PC-9 (cell line): Measurements from ENCODE around the gene HOXA4. TPM values are rescaled to one million over a fixed set of nuclear protein-coding genes. Genes with fewer than 3 reads are reported as not detected.
A peak's percentile ranks its signal among the peaks of the same experiment; 100 is the strongest.

ENCODE experiments used
- BruUV-seq: library from RNA; stranded (reverse); fragments of 400-500 nt; replicated peaks from 2 replicates; lab custom pipeline; 2021; lab: Mats Ljungman, UMichigan
- CTCF ChIA-PET: fragments of 300-600 bp; sonication (Branson Sonifier 250); formaldehyde crosslinking; loops from one replicate; lab custom pipeline; 2022; ENCODE audit warnings: antibody characterized with exemption; lab: Charles Lee
- POLR2A ChIA-PET: fragments of 300-600 bp; sonication (Branson Sonifier 250); formaldehyde crosslinking; loops from one replicate; lab custom pipeline; 2022; ENCODE audit warnings: antibody characterized with exemption; ENCODE audit not compliant: unreplicated experiment; lab: Charles Lee
- DNase-seq, 2 experiments: peaks; one replicate each; pipeline versions ENCODE4 v3.0.0 to v3.0.0-alpha.2; 2015 to 2022; ENCODE audit warnings: mixed read lengths in 1 of 2
- H2AFZ ChIP-seq: fragments of 200-600 bp; sonication (generic); 2 replicates; pipeline ENCODE4 v1.8.1; 2017; ENCODE audit warnings: antibody characterized with exemption
- H3F3A ChIP-seq: fragments of 200-600 bp; sonication (generic); 2 replicates; pipeline ENCODE4 v1.8.1; 2017; ENCODE audit warnings: antibody characterized with exemption, mild to moderate bottlenecking, low read depth; ENCODE audit not compliant: insufficient read depth
- H3K27ac ChIP-seq: fragments of 200-600 bp; sonication (generic); 2 replicates; pipeline ENCODE4 v1.6.1; 2016; ENCODE audit warnings: mixed run types
- H3K27me3 ChIP-seq: fragments of 200-600 bp; sonication (generic); 2 replicates; pipeline ENCODE4 v1.6.1; 2016; ENCODE audit warnings: low read depth, mixed run types; ENCODE audit not compliant: insufficient read depth
- H3K36me3 ChIP-seq: fragments of 200-600 bp; sonication (generic); 2 replicates; pipeline ENCODE4 v1.6.1; 2016; ENCODE audit warnings: low read depth, mixed run types
- H3K4me1 ChIP-seq: fragments of 200-600 bp; sonication (generic); replicated peaks from 2 replicates; pipeline ENCODE4 v1.6.1; 2016; ENCODE audit warnings: mixed run types; ENCODE audit not compliant: insufficient read depth
- H3K4me2 ChIP-seq: fragments of 200-600 bp; sonication (generic); 2 replicates; pipeline ENCODE4 v1.6.1; 2017; ENCODE audit warnings: mixed run types
- H3K4me3 ChIP-seq: fragments of 200-600 bp; sonication (generic); 2 replicates; pipeline ENCODE4 v1.6.1; 2016; ENCODE audit warnings: mixed run types
- H3K79me2 ChIP-seq: fragments of 200-600 bp; sonication (generic); 2 replicates; pipeline ENCODE4 v1.6.1; 2017; ENCODE audit warnings: low read depth, mixed run types
- H3K9me2 ChIP-seq: fragments of 200-600 bp; sonication (generic); 2 replicates; pipeline ENCODE4 v1.8.1; 2017; ENCODE audit warnings: mild to moderate bottlenecking; ENCODE audit not compliant: insufficient read depth
- H3K9me3 ChIP-seq: fragments of 200-600 bp; sonication (generic); 2 replicates; pipeline ENCODE4 v1.8.1; 2016; ENCODE audit warnings: low read depth; ENCODE audit not compliant: insufficient read depth
- H4K20me1 ChIP-seq: fragments of 200-600 bp; sonication (generic); 2 replicates; pipeline ENCODE4 v1.8.1; 2017; ENCODE audit not compliant: insufficient read depth
- CTCF ChIP-seq: fragments of 200-600 bp; sonication (generic); conservative IDR thresholded peaks from 2 replicates; pipeline ENCODE4 v1.6.1; 2017; ENCODE audit warnings: mixed run types, antibody characterized with exemption, mild to moderate bottlenecking, moderate library complexity
- EZH2 ChIP-seq: fragments of 200-600 bp; sonication (generic); IDR thresholded peaks from 2 replicates; pipeline ENCODE4 v1.8.0; 2017; ENCODE audit warnings: antibody characterized with exemption, low read depth
- intact Hi-C: fragments of 100-400 bp; cut with micrococcal nuclease; formaldehyde crosslinking; loops from one replicate; pipeline ENCODE4 v1.10.0; 2022; ENCODE audit not compliant: unreplicated experiment
- total RNA-seq: library from RNA; stranded (reverse); gene quantifications from 2 replicates; pipeline ENCODE4 v1.2.3, GENCODE V29; 2021

The HOXA4 gene
- total RNA-seq, 1 experiment from 2014 or later, result not detected

- peaks cover 6% of the 10 kb centered on the region; the same call in 1 of the 2 replicates for H3K36me3 ChIP-seq
- DNase-seq, result no peak
- H3K4me1 ChIP-seq, result peaks cover 17% of the 10 kb centered on the region
- no peak overlapping the region for H3K4me3 ChIP-seq
- peak overlapping the region; percentile 84; the same call in 1 of the 2 replicates for H3K27ac ChIP-seq
- ChIA-PET POLR2A (interaction anchor here (0.6 kb wide), 4 partner anchors 9 to 74 kb away, joined by 3 to 4 read pairs (median 4); no protein-coding TSS in a partner anchor), CTCF (no interaction called here)
- H3K27me3 ChIP-seq, result no peaks in the 10 kb centered on the region
- H3K4me2 ChIP-seq, result no peak overlapping the region
- H3K9me2 ChIP-seq, result no peaks in the 10 kb centered on the region
- BruUV-seq, result no TSS peak
- no peaks in the 10 kb centered on the region for H3K79me2 ChIP-seq
- H3K9me3 ChIP-seq, result no peaks in the 10 kb centered on the region
- intact Hi-C loops, result no loop called here
- peaks cover 23% of the 10 kb centered on the region for H3F3A ChIP-seq
- TF ChIP-seq EZH2 (no peak), CTCF (no peak)
- H2AFZ ChIP-seq, result no peak overlapping the region
- no peaks in the 10 kb centered on the region for H4K20me1 ChIP-seq
Measured at GRCh38 chr7:27098578-27099451, 31.7 kb downstream of the HOXA4 start.

GRCh38 chr7:27097686-27098577 is 32.6 kb downstream of the HOXA4 start:
- TF ChIP-seq EZH2 (no peak), CTCF (no peak)
- H4K20me1 ChIP-seq, result no peaks in the 10 kb centered on the region
- H3K27me3 ChIP-seq, result no peaks in the 10 kb centered on the region
- DNase-seq, result peak; percentile 28 to 85
- H3K27ac ChIP-seq, result peak overlapping the region; percentile 84
- peak overlapping the region; percentile 59 for H2AFZ ChIP-seq
- peak overlapping the region; percentile 11; the same call in 1 of the 2 replicates for H3K4me3 ChIP-seq
- H3K4me2 ChIP-seq, result peak overlapping the region; percentile 71
- intact Hi-C loops, result no loop called here
- no peaks in the 10 kb centered on the region for H3K79me2 ChIP-seq
- H3K9me2 ChIP-seq, result no peaks in the 10 kb centered on the region
- peaks cover 23% of the 10 kb centered on the region for H3F3A ChIP-seq
- TSS peak; percentile 39 for BruUV-seq
- ChIA-PET CTCF (no interaction called here), POLR2A (interaction anchor here (0.6 kb wide), 7 partner anchors 8 to 684 kb away, joined by 3 to 5 read pairs (median 3); no protein-coding TSS in a partner anchor)
- peaks cover 6% of the 10 kb centered on the region; the same call in 1 of the 2 replicates for H3K36me3 ChIP-seq
- no peaks in the 10 kb centered on the region for H3K9me3 ChIP-seq
- peaks cover 25% of the 10 kb centered on the region for H3K4me1 ChIP-seq
